ENCODE data around the gene MINDY4B.

Gene MINDY4B

GRCh38 chr3:150848864-150849263 is 56.4 kb downstream of the MINDY4B start:
- in situ Hi-C loops (cut with HindIII; ENCODE audit: low sequenced_read_pairs), result no loop called here

- in situ Hi-C loops (cut with HindIII; ENCODE audit: low sequenced_read_pairs), result no loop called here
Measured at GRCh38 chr3:150847433-150847832, 57.8 kb downstream of the MINDY4B start.

- in situ Hi-C loops (cut with HindIII; ENCODE audit: low sequenced_read_pairs), result no loop called here
Measured at GRCh38 chr3:150844484-150844883, 60.8 kb downstream of the MINDY4B start.

GRCh38 chr3:150843241-150843640 is 62.0 kb downstream of the MINDY4B start:
- in situ Hi-C loops (cut with HindIII; ENCODE audit: low sequenced_read_pairs), result no loop called here

- in situ Hi-C loops (cut with HindIII; ENCODE audit: low sequenced_read_pairs), result no loop called here
Measured at GRCh38 chr3:150840802-150841515, 64.3 kb downstream of the MINDY4B start.

- in situ Hi-C loops (cut with HindIII; ENCODE audit: low sequenced_read_pairs), result no loop called here
Measured at GRCh38 chr3:150830745-150831144, 74.5 kb downstream of the MINDY4B start.

GRCh38 chr3:150830094-150830681 is 75.1 kb downstream of the MINDY4B start:
- in situ Hi-C loops (cut with HindIII; ENCODE audit: low sequenced_read_pairs), result no loop called here

GRCh38 chr3:150829408-150829807 is 75.8 kb downstream of the MINDY4B start:
- in situ Hi-C loops (cut with HindIII; ENCODE audit: low sequenced_read_pairs), result no loop called here

- in situ Hi-C loops (cut with HindIII; ENCODE audit: low sequenced_read_pairs), result no loop called here
Measured at GRCh38 chr3:150828997-150829396, 76.2 kb downstream of the MINDY4B start.

GRCh38 chr3:150828261-150828660 is 77.0 kb downstream of the MINDY4B start:
- in situ Hi-C loops (cut with HindIII; ENCODE audit: low sequenced_read_pairs), result no loop called here

GRCh38 chr3:150826466-150827282 is 78.6 kb downstream of the MINDY4B start:
- in situ Hi-C loops (cut with HindIII; ENCODE audit: low sequenced_read_pairs), result no loop called here

GRCh38 chr3:150825916-150826377 is 79.3 kb downstream of the MINDY4B start:
- in situ Hi-C loops (cut with HindIII; ENCODE audit: low sequenced_read_pairs), result no loop called here

- in situ Hi-C loops (cut with HindIII; ENCODE audit: low sequenced_read_pairs), result no loop called here
Measured at GRCh38 chr3:150825192-150825915, 79.9 kb downstream of the MINDY4B start.

GRCh38 chr3:150823277-150823676 is 82.0 kb downstream of the MINDY4B start:
- in situ Hi-C loops (cut with HindIII; ENCODE audit: low sequenced_read_pairs), result no loop called here

- in situ Hi-C loops (cut with HindIII; ENCODE audit: low sequenced_read_pairs), result no loop called here
Measured at GRCh38 chr3:150822636-150823035, 82.6 kb downstream of the MINDY4B start.

All from DLD1 (cell line).